GM19035 (cell line): Measurements from ENCODE around the gene CCL24.
"Not testable (repeated sequence)": the region's sequence is repeated elsewhere in the genome, so short reads cannot be mapped to it uniquely, and the experiment has no call there.

ENCODE experiments used
- ATAC-seq: cut with Tn5 transposase; IDR thresholded peaks from one replicate; pipeline ENCODE4 v1.9.1; 2021; ENCODE audit not compliant: unreplicated experiment

The CCL24 gene, protein sequence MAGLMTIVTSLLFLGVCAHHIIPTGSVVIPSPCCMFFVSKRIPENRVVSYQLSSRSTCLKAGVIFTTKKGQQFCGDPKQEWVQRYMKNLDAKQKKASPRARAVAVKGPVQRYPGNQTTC

DNA sequence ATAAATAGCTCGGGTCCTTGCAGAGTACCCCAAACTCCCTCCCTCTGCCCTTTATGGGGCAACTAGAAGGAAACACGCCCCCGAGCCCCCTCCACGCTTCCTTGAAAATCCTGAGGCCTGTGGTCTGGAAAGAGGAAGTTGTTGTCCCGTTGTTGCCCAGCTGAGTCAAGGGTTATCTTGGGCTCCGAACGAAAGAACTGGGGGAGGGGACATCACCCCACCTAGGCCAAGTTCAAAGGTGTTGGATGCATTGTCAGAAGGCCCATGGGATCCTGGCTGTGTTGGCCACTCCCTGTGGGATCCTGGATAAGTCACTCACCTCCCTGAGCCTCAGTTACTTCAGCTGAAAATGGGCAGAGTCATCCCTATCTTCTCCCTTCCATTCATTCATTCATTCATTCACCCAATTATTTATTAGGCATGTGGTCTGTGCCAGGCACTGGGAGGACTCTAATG is at the start of gene CCL24:
Gene CCL24 (minus strand): TSS at position 26 of the 456 bp plus-strand sequence. CDS start 91 bp downstream, outside the sequence.
- ATAC-seq = no peak

DNA sequence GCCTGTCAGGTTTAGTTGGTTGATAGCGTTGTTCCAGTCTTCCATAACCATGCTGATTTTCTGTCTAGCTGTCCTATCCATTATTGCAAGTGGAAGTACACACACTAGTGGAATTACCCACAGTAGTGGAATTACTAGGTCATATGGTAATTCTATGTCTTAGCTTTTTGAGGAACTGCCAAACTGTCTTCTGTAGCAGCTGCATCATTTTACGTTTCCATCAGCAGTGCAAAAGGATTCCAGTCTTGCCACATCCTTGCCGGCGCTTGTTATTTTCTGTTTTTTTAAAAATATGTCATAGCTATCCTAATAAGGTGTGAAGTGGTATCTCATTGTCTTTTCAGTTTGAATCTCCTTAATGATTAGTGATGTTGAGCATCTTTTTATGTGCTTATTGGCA is 48.0 kb upstream of the CCL24 start:
- ATAC-seq = no peak

DNA sequence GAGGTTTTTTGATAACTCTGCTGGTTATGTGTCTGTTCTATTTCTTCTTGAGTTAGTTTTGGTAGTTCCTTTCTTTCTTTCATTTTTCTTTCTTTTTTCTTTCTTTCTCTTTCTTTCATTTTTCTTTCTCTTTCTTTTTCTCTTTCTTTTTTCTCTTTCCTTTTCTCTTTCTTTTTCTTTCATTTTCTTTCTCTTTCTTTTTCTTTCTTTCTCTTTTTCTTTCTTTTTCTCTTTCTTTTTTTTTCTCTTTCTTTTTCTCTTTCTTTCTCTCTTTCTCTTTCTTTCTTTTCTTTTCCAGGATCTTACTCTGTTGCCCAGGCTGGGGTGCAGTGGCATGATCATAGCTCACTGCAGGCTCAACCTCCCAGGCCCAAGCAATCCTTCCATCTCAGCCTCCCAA is 44.8 kb upstream of the CCL24 start:
- ATAC-seq = no peak

DNA sequence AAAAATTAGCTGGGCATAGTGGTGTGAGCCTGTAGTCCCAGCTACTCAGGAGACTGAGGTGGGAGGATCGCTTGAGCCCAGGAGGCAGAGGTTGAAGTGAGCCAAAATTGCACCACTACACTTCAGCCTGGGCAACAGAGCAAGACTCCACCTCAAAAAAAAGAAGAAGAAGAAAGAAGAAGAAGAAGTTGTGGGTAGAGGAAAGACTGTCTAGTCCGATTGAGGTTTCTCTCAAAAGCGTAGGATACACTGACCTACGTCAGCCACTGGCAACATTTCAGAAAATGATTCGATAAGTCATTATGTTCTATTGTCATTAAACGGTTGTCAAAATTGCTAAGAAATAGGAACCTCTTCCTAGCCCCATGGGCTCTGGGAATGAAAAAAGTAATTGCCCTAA is 42.9 kb upstream of the CCL24 start:
- ATAC-seq = no peak

DNA sequence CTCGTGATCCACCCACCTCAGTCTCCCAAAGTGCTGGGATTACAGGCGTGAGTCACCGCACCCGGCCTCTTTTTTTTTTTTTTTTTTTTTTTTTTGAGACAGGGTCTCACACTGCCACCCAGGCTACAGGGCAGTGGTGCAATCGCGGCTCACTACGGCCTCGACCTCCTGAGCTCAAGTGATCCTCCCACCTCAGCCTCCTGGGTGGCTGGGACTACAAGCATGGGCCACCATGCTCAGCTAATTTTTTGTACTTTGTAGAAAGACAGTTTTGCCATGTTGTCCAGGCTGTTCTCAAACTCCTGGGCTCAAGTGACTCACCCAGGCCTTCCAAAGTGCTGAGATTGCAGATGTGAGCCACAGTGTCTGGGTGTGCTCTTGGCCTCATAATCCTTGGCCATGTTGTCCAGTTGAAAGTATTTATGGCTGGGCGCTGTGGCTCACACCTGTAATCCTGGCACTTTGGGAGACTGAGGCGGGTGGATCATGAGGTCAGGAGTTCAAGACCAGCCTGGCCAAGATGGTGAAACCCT is 41.3 kb upstream of the CCL24 start:
- ATAC-seq = not testable (repeated sequence)

DNA sequence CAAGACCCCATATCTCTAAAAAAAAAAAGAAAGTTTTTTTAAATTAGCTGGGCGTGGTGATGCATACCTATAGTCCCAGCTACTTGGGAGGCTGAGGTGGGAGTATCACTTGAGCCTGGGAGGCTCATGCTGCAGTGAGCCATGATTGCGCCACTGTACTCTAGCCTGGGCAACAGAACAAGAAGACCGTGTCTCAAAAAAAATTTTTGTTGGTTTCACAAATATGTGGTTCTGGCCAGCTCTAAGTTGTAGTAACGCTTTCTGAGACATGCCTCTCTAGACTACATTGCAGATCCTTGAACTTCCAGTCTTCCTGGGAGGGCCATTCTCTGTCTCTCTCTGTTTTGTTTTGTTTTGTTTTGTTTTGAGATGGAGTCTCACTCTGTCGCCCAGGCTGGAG is 40.6 kb upstream of the CCL24 start:
- ATAC-seq = no peak

DNA sequence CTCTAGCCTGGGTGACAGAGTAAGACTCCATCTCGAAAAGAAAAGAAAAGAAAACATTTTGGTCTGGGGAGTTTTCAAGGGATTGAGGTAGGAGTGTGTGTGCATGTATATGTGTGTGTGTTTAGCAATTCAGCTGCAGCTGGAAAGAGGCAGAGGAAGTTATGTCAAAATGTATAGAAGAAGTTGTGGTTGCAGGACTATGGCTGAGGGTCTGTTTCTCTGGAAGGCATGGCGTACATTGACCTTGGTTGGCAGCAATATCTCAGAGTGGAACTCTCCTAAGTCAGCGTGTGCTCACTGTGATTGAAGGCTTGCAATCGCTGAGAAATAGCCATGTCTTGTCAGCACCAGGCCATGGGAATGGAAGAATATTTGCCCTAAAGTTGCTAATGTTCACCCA is 36.6 kb upstream of the CCL24 start:
- ATAC-seq = no peak

DNA sequence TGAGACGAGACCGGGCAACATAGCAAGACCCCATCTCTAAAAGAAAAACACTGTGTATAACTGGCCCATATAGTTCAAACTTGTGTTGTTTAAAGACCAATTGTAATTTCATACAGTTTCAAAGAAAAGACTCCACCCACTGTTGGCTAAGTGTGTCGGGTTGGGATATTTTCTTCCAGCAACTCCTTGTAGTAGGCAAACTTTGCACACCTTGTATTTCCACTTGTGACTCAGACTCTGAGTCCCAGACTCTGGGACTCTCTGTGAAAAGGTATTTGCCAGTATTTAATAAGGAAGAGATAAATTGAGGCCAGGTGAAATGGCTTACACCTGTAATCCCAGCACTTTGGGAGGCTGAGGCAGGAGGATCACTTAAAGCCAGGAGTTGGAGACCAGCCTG is 36.0 kb upstream of the CCL24 start:
- ATAC-seq = no peak

DNA sequence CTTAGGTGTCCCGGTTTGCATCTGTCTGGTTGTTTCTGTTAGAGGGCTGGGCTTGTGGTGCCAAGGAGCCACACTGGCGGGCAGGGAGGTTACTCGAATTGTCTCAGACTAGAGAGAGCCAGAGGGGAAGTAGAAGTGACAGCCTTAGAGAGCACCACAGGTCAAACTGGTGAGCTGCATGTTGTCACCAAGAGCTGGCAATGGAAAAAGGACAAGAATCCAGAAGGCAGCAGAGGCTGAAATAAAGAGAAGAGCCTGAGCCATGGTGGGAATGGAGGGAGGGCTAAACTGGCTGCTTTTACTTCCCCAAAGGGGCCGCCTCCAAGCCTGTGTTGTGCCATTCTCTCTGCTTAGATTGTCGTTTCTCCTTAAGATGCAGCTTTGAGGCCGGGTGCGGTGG is 34.1 kb upstream of the CCL24 start:
- ATAC-seq = no peak

DNA sequence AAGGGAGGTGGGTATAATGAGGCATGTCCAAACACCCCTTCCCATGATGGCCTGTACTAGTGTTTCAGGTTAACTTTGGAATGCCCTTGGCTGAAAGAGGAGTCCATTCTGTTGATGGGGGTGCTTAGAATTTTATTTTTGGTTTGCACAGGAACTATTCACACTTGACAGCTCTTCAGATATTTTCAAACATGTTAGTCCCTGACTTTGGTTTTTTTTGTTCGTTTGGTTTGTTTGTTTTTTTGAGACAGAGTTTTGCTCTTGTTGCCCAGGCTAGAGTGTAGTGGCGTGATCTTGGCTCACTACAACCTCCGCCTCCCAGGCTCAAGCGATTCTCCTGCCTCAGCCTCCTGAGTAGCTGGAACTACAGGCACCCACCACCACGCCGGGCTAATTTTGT is 31.5 kb upstream of the CCL24 start:
- not testable (repeated sequence) for ATAC-seq

DNA sequence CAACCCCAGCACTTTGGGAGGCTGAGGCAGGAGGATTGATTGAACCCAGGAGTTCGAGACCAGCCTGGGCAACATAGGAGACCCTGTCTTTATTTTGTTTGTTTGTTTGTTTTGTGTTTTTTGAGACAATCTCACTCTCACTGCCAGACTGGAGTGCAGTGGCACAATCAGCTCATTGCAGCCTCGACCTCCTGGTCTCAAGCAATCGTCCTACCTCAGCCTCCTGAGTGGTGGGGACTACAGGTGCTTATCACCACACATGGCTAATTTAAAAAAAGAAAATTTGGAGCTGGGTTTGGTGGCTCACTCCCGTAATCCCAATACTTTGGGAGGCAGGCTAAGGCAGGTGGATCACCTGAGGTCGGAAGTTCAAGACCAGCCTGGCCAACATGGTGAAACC is 30.6 kb upstream of the CCL24 start:
- ATAC-seq = no peak

DNA sequence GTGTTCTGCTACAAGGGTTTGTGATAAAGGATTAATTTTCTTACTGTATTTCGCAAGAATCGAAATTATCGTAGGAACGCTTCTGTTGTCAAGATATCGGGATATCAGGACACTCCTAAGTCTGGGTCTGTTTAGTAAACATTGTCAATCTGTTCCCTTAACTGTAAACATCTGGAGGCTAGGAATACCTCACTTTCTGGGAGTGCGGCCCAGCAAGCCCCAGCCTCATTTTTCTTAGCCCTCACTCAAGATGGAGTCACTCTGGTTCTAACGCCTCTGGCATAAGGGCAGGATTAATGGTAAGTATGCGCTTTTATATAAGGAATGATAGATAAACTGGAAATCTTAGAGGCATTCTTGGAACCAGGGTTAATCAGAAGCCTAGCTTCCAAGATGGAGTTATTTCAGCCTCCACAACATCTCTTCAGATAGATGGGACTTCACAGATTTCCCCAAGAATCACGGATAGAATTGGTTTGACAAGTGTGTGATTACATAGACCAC is 30.1 kb upstream of the CCL24 start:
- no peak for ATAC-seq

DNA sequence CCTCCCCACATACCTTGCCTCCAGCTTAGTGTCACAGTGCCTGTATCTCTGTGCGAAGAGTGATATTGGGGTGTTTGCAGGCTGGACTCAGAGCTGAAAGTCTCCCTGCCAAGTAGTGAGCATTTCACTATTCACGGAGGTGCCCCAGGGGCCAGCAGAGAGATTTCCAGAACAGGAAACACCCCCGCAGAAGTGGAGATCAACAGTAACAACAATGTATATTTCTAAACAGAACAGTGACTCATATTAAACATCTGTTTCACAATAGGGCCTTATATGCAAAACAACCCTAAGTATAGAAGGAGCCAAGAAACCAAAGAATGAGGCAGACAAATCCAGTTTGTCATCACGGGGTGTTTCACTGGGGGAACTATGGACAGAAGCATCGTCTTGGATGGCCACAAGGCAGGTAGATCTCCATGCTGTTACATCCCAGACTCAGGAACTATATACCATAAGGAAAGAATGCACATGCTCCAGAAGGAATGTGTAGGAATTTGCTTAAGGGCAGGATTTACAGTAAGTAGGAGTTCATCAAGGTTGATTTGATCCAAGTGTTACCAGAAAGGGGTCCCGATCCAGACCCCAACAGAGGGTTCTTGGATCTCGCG is 29.3 kb upstream of the CCL24 start:
- peak; percentile 89 for ATAC-seq

DNA sequence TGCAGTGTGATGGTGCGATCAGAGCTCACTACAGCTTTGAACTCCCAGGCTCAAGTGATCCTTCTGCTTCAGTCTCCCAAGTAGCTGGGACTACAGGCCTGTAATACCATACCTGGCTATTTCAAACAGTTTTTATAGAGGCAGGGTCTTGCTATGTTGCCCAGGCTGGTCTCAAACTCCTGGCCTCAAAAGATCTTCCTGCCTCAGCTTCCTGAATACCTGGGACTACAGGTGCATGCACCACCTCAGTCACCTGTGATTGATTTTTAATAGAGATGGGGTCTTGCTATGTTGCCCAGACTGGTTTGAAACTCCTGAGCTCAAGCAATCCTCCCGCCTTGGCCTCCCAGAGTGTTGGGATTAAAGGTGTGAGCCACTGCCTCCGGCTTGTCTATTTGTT is 26.4 kb upstream of the CCL24 start:
- no peak for ATAC-seq

DNA sequence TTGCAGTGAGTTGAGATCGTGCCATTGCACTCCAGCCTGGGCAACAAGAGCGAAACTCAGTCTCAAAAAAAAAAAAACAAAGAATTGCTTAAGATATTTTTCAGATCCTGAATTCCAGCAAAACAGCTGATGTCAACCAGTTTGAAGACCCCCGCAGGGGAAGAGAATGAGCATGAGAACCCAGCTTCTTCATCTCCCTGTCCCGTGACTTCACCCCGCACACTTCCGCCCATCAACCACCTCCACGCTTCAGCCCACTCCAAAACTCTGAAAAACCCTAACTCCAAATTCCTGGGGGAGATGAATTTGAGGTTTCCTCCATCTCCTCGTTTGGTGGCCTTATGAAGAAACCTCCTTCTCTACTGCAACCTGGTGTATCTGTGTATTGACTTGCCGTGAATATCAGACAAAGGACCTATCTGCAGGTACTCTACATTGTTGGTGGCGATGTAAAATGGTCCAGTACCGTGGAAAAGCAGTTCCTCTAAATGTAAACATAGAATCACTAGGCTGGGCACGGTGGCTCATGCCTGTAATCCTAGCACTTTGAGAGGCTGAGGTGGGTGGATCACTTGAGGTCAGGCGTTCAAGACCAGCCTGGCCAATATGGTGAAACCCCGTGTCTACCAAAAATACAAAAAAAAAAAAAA is 24.8 kb upstream of the CCL24 start:
- ATAC-seq = not testable (repeated sequence)

DNA sequence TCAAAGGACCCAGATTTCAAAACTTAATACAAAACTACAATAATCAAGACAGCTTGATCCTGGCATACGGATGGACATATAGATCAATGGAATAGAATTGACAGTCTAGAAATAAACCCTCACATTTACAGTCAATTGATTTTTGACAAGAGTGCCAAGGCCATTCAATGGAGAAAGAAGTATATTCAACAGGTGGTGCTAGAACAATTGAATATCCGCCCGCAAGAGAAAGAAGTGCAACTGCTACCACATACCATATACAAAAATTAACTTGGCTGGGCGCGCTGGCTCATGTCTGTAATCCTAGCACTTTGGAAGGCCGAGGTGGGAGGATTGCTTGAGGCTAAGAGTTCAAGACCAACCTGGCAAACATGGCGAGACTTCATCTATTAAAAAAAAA is 23.2 kb upstream of the CCL24 start:
- no peak for ATAC-seq

DNA sequence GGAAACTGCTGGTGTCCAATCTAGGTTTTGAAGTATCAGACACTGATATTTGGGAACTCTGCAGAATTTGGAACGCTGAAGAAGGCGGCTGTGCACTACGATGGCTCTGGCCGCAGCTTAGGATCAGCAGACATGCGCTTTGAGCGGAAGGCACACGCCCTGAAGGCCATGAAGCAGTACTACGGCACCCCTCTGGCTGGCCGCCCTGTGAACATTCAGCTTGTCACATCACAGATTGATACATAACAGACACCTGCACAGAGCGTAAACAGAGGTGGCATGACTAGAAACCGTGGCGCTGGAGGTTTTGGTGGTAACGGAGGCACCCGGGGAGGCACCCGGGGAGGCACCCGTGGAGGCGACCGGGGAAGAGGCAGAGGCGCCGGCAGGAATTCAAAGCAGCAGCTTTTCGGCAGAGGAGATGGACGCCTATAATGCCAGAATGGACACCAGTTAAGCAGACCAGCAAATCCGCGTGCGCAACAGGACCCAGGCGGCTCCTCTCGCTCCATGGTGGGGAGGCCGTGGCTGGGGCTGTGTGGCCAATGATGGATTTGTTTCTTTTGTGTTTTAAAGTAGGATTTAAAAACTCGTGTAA is 22.2 kb upstream of the CCL24 start:
- ATAC-seq = no peak

DNA sequence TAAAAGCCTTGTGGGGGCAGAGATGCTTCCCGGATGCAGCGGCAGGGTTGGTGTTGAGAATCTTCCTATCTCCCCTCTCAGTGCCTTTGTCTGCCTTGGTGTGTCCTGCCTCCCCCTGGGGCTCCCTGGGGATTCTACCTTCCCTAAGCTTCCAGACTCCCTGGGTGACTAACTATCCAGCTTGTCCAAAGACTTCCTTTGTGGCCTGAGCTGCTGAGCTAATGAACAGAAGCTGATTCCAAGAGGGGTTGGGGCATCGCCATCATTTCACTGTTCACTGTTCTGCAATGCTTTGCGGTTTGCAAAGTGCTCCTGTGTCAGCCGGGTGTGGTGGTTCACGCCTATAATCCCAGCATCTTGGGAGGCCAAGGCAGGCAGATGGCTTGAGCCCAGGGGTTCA is 20.1 kb upstream of the CCL24 start:
- not testable (repeated sequence) for ATAC-seq

DNA sequence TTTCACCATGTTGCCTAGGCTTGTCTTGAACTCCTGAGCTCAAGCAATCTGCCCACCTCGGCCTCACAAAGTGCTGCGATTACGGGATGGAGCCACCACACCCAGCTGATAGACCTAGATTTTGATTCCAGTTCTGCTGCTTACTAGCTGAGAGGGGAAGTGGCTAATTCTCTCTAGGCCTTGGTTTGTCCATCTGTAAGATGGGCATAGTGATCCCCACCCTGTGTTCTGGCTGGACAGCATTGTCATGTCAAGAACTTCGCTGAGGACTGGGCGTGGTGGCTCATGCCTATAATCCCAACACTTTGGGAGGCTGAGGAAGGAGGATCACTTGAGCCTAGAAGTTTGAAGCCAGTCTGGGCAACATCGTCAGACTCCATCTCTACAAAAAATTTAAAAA is 17.4 kb upstream of the CCL24 start:
- no peak for ATAC-seq

DNA sequence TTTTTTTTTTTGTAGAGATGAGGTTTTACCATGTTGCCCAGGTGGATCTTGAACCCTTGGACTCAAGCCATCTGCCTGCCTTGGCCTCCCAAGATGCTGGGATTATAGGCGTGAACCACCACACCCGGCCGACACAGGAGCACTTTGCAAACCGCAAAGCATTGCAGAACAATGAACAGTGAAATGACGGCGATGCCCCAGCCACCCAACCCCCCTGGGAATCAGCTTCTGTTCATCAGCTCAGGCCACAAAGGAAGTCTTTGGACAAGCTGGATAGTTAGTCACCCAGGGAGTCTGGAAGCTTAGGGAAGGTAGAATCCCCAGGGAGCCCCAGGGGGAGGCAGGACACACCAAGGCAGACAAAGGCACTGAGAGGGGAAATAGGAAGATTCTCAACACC is 16.1 kb upstream of the CCL24 start:
- not testable (repeated sequence) for ATAC-seq

DNA sequence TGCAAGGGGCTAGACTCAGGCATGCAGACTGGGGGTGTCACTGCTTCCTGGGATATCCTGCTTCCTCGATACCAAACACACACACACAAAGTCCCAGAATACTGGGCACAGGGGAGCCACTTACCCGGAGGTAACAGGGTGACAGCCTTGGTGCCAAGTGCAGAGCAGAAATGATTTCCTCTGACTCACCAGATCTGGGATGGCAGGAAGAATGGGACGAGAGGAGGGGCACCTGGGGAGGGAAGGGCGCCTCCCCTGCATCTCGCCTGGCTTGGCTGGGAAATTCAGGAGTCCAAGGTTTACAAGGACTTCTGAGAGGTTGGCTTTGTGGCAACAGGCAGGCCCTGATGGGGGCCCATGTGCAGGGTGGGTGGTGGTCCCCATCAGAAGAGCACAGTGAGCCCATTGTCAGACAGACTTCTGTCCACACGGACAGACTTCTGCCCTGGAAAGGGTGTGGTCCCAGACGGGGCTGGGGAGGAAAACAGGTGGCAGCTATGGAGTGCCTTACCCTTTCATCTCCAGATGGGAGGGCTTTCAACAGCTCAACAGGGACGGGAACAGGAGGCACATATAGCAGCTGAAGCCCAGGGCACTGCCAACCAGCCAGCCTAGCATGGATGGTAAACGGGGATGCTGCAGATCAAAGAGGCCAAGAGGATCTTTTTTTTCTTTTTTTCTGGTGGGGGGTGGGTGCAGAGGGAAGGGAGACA is 9.7 kb upstream of the CCL24 start:
- ATAC-seq = no peak
